Vagina (tissue), 2 donors: ENCODE results near the gene EPHA10.

Experiments used
- CTCF ChIP-seq, 3 experiments: fragments of 450-650 bp in 2 of 3; fragments of 200-600 bp in 1 of 3; sonication (generic) in 1 of 3; IDR thresholded peaks; one replicate each; pipeline ENCODE4 v1.5.1; 2017 to 2019; ENCODE audit warnings: antibody characterized with exemption in 3 of 3, mild to moderate bottlenecking in 2 of 3, moderate library complexity in 2 of 3
- POLR2A ChIP-seq, 2 donors: fragments of 450-650 bp; IDR thresholded peaks; one replicate each; pipeline ENCODE4 v1.6.1; 2017; ENCODE audit warnings: antibody characterized with exemption in 2 of 2, mild to moderate bottlenecking in 2 of 2, moderate library complexity in 2 of 2
- POLR2AphosphoS5 ChIP-seq, 2 donors: sonication (generic); formaldehyde crosslinking; IDR thresholded peaks; one replicate each; pipeline ENCODE4 v1.9.0; 2017; ENCODE audit warnings: antibody characterized with exemption in 2 of 2, mild to moderate bottlenecking in 2 of 2, low read depth in 1 of 2; ENCODE audit not compliant: insufficient read depth in 1 of 2

- TF ChIP-seq POLR2A (IDR thresholded peaks at IDR 0.05), result no peak
- TF ChIP-seq CTCF (IDR thresholded peaks at IDR 0.05), result no peak
- TF ChIP-seq POLR2AphosphoS5 (IDR thresholded peaks at IDR 0.05; ENCODE audit: insufficient read depth in 1 of 2, low read depth in 1 of 2), result no peak
Observed at GRCh38 chr1:37730376-37730775, 34.5 kb downstream of the EPHA10 start.
